ENCODE measurements around the gene WDR20.

The WDR20 gene

GRCh38 chr14:102201353-102201738 lies 61.6 kb downstream of the WDR20 start:
- DNase-seq = no peak

GRCh38 chr14:102201776-102202175 lies 62.1 kb downstream of the WDR20 start:
- no peak for DNase-seq

- DNase-seq = no peak
These were observed 63.2 kb downstream of the WDR20 start for GRCh38 chr14:102202944-102203343.

- DNase-seq = no peak
These were observed 63.7 kb downstream of the WDR20 start for GRCh38 chr14:102203382-102203781.

DNA sequence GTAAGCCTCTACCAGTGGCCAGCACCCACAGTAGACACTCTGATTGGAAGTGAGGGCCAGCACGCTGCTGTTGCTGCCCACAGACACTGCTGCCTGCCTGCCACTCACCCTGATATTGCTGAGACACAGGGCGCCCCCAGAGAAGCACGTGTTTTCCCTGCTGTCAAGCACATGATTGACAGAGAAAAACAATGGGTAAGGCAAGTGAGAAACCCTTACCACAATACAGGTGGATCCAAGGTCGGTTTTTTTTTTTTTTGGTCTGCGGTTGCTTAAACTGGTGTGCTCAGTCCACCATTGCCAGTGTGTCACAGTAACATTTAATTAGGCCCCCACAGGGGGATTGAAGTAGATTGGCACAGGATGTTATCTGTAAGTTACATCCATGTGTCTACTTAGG lies 65.9 kb downstream of the WDR20 start:
- no peak for DNase-seq

- DNase-seq = no peak
These were observed 67.2 kb downstream of the WDR20 start for GRCh38 chr14:102206918-102207317.

DNA sequence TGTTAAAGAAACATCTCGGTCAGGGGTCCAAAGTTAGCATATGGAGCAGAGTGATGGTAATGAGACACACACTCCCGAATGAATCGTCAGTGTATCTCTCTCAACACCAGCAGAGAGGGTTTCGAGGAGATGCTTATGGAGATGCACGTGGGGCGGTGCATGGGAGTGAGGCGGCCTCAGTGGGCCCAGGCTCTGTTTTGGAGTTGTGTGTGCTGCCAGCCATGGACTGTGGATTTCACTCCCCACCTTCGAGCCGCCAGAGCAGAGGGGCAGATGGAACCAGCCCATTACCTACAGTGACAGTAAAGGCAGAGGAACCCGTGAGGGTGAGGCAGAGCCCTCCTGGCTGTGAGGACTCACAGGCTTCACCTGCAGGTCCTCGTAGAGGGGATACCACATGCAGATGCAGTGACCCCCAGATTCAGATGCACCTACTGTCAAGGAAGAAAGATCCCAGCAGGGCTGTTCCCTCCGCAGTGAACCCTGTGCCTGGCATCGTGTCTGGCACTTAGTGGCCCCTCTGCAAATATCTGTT lies 68.2 kb downstream of the WDR20 start:
- DNase-seq = no peak

DNA sequence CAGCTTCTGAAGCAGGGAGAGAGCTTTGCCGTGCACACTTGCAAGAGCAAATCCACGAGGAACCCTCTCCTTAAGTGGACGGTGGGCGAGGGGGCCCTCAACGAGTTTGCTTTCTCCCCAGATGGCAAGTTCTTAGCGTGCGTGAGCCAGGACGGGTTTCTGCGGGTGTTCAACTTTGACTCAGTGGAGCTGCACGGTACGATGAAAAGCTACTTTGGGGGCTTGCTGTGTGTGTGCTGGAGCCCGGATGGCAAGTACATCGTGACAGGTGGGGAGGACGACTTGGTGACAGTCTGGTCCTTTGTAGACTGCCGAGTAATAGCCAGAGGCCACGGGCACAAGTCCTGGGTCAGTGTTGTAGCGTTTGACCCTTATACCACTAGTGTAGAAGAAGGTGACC lies 69.0 kb downstream of the WDR20 start:
- no peak for DNase-seq

DNA sequence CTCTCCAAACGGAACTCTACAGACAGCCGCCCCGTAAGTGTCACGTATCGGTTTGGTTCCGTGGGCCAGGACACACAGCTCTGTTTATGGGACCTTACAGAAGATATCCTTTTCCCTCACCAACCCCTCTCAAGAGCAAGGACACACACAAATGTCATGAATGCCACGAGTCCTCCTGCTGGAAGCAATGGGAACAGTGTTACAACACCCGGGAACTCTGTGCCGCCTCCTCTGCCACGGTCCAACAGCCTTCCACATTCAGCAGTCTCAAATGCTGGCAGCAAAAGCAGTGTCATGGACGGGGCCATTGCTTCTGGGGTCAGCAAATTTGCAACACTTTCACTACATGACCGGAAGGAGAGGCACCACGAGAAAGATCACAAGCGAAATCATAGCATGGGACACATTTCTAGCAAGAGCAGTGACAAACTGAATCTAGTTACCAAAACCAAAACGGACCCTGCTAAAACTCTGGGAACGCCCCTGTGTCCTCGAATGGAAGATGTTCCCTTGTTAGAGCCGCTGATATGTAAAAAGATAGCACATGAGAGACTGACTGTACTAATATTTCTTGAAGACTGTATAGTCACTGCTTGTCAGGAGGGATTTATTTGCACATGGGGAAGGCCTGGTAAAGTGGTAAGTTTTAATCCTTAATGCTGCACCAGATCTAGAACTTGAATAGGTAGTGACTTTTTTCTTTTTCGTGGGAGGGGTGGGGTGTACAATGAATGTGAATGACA lies 69.7 kb downstream of the WDR20 start:
- DNase-seq = no peak

GRCh38 chr14:102210421-102211042 lies 70.8 kb downstream of the WDR20 start:
- no peak for DNase-seq

DNA sequence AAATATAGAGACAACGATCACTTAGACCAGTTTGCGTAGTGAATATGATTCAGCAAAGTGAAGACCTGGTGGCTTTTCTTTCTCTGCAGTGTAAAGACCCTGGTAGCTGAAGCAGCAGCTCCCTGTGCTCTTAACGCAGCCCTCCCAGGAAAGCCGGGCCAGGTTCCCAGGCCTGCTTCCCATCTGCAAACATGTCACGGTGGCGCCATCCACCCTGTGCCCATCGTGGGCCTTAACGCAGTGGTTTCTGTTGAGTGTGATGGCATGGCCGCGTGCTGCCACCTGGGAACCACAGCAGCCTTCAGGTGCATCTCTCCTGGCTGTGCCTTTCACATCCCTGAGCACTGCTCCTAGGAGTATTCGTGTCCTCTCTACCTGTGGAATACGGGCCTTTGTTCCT lies 71.5 kb downstream of the WDR20 start:
- no peak for DNase-seq

DNA sequence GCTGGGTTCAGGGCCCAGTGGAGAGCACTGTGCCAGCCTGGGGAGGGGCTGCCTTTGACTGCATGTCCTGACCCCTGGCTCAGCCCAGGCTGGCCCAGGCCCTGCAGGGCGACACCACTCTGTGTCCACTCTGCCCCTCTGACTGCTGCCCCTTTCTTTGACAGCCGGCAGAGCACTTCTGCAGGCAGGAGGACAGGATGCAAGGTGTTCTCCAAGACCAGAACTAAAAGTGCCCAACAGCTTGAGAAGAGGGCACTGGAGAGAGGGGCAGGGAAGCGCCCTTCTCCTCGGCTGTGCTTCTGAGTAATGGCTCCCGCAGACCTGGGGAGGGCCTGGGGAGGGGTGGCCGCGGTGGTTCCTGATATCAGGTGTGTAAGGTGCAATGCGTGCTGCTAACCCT lies 72.7 kb downstream of the WDR20 start:
- DNase-seq = no peak

- DNase-seq = no peak
These were observed 73.1 kb downstream of the WDR20 start for GRCh38 chr14:102212845-102213244.

DNA sequence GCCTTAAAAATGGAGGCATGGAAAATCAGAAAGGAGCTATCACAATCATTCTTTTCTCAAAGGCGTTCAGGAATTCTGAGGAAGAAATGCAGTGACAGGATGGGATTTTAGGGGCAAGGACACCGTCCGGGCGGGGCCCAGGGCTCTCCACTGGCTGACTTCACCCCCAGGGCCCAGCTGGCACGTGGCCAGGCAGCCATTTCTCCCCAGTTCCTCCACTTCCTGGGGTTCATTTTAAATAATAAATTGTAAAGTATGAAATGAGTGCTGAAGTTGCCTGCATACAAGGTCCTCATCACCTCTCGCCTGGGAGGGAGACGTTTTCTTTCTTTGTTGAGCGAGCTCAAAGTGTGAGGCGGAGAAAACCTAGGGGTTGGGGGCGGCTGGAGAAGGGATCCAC lies 73.8 kb downstream of the WDR20 start:
- DNase-seq = no peak

DNA sequence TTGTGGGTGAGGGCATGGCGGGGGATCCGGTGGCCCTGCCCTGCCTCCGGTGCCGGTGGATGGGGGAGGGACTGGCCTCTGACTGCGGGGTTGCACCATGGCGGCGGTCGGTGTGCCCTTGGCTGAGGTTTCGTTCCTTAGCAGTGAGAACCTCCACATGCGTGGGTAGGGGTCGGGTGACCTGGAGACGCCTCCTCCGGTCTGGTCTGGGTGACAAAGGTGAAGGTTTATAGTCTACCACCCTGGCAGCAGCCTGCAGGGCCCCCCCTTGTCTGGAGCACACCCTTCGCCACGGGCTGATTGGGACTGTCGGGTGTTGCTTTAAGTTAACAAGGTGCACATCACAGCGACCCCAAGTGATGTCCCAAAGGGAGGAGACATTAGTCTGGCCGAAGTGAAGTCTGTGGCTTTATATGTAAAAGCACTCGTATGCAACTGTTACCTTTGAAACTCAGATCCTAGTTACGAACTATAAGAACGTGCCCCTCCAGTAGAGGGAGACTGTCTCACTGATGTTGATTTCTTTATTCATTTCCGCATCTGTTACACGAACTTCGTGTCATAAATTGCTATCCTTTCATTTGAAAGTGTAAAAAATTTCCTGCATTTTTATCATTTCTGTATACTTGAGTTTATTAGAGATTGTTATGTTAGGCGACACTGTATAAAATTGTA lies 74.4 kb downstream of the WDR20 start:
- no peak for DNase-seq

DNA sequence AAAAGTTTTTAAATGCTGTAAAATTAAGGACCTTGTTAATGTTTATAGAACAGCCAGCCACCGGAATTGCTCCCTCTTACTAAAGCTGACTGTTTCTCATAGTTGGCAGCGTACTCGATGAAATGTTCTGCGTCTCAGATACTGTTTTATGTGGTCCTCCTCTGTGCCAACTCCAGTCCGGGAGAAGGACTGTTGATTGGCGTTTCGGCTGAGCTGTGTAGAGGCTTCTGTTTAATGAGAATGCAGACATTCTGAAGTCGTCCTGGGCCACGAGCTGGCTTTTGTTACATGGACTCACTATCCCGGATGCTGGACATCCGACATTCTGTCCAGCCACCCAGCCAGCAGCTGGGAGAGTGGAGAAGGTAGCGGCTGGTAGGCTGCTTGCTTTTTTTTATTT lies 75.4 kb downstream of the WDR20 start:
- DNase-seq = no peak

GRCh38 chr14:102215576-102216250 lies 76.0 kb downstream of the WDR20 start:
- DNase-seq = no peak

- DNase-seq = no peak
These were observed 77.7 kb downstream of the WDR20 start for GRCh38 chr14:102217399-102217798.

DNA sequence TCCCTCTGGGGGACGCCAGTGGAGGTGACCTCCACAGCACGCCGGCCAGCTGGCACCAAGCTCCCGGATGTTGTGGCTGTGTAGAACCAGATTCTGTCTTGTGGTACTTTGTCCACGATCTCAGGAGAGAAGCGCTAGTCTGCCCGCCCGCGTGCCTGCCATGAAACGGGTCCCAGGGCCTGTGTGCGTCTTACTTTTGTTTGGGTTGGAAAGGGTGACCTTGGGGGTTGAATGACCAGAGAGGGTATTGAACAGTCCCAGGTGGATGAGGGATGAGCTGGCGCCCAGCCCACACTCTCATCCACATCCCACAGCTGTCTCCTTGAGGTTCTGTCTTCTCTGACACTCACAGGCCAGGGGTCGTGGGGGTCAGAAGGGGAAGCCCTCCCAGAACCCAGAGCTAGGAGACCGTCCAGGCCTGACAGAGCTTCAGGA lies 78.3 kb downstream of the WDR20 start:
- no peak for DNase-seq

DNA sequence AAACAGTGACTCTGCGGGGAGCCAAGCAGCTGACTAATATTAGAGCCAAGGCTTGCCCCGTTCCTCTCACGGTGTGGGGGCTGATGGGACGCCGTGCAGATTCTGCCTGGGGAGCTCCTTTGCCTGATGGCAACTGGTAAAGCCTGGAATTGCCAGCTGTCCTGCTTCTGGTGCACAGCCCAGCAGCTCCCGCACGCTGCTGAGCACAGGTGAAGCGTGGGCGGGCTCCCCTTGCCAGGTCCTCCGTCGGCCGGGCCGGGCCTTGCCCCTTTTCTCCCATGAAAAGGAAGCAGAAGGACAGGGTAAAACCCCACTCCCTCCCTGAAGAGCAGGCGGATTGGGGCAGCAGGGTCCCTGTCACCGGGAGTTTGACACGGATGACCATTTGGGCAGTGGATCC lies 79.0 kb downstream of the WDR20 start:
- no peak for DNase-seq

GRCh38 chr14:102219316-102219715 lies 79.6 kb downstream of the WDR20 start:
- no peak for DNase-seq

GRCh38 chr14:102220031-102220430 lies 80.3 kb downstream of the WDR20 start:
- DNase-seq = no peak

DNA sequence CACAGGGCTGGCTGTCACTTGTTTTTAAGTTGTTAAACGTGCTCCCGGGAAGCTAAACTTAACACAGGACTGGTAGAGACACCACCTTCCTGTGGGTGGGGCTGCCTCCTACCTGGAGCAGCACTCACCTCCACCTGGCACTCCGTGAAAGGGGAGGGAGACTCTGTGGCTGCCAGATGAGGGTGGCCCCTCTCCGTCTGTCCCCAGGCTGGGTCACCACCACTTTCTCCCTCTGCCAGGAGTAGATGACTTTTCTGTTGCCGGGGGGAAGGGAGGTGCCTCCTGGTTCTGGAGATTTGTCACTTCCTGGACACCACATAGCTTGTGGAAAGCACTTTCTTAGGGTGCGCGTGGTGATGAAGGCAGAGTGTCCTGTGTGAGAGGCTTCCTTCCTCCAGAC lies 81.3 kb downstream of the WDR20 start:
- no peak for DNase-seq
